Measurements from ENCODE around the gene ANKS1A.

Gene ANKS1A

GRCh38 chr6:34908194-34908593 lies 19.1 kb downstream of the ANKS1A start:
- no peak overlapping the region for H3K4me3 ChIP-seq (replicated peaks in 1 of 2; ENCODE audit: low read depth in 2 of 2, low read length in 2 of 2)
- no peak for DNase-seq (ENCODE audit: low read depth in 2 of 2)
- TF ChIP-seq CTCF (IDR thresholded peaks at IDR 0.05; ENCODE audit: low read depth, low read length): no peak

GRCh38 chr6:34909320-34909883 lies 20.3 kb downstream of the ANKS1A start:
- no peak overlapping the region for H3K4me3 ChIP-seq (replicated peaks in 1 of 2; ENCODE audit: low read depth in 2 of 2, low read length in 2 of 2)
- DNase-seq (ENCODE audit: low read depth in 2 of 2): no peak
- TF ChIP-seq CTCF (IDR thresholded peaks at IDR 0.05; ENCODE audit: low read depth, low read length): no peak

GRCh38 chr6:34911822-34912221 lies 22.8 kb downstream of the ANKS1A start:
- no peak overlapping the region for H3K4me3 ChIP-seq (replicated peaks in 1 of 2; ENCODE audit: low read depth in 2 of 2, low read length in 2 of 2)
- TF ChIP-seq CTCF (IDR thresholded peaks at IDR 0.05; ENCODE audit: low read depth, low read length): no peak
- DNase-seq (ENCODE audit: low read depth in 2 of 2): no peak

GRCh38 chr6:34912715-34913464 lies 23.8 kb downstream of the ANKS1A start:
- DNase-seq (ENCODE audit: low read depth in 2 of 2): peak; percentile 32 to 86
- no peak for TF ChIP-seq CTCF (IDR thresholded peaks at IDR 0.05; ENCODE audit: low read depth, low read length)
- no peak overlapping the region for H3K4me3 ChIP-seq (replicated peaks in 1 of 2; ENCODE audit: low read depth in 2 of 2, low read length in 2 of 2)

- peak in 1 of 2 donors; percentile 42 for DNase-seq (ENCODE audit: low read depth in 2 of 2)
- TF ChIP-seq CTCF (IDR thresholded peaks at IDR 0.05; ENCODE audit: low read depth, low read length): no peak
- H3K4me3 ChIP-seq (replicated peaks in 1 of 2; ENCODE audit: low read depth in 2 of 2, low read length in 2 of 2): no peak overlapping the region
Measured at GRCh38 chr6:34914358-34914757, 25.3 kb downstream of the ANKS1A start.

- TF ChIP-seq CTCF (IDR thresholded peaks at IDR 0.05; ENCODE audit: low read depth, low read length): no peak
- no peak overlapping the region for H3K4me3 ChIP-seq (replicated peaks in 1 of 2; ENCODE audit: low read depth in 2 of 2, low read length in 2 of 2)
- no peak for DNase-seq (ENCODE audit: low read depth in 2 of 2)
Measured at GRCh38 chr6:34916348-34916967, 27.4 kb downstream of the ANKS1A start.

Measured in cardiac fibroblast (primary cell).